Motor neuron (in vitro differentiated cells): ENCODE data around the gene EYS. TPM values are rescaled to one million over a fixed set of nuclear protein-coding genes. Genes with fewer than 3 reads are reported as not detected.
"Not testable (repeated sequence)": the region's sequence is repeated elsewhere in the genome, so short reads cannot be mapped to it uniquely, and the experiment has no call there.

ENCODE experiments used
- ATAC-seq, 8 experiments: fragments of 200-7000 bp; cut with Tn5 transposase; replicated peaks in 6 of 8; 2 replicates each; pipeline ENCODE4 v1.8.0; 2021; ENCODE audit warnings: mild to moderate bottlenecking in 8 of 8, moderate library complexity in 8 of 8
- H3K27ac ChIP-seq, 2 donors: fragments of 250-450 bp; sonication (Bioruptor Pico); 2 replicates each; pipeline ENCODE4 v1.9.0; 2021; ENCODE audit warnings: antibody characterized with exemption in 2 of 2, mild to moderate bottlenecking in 2 of 2, moderate library complexity in 1 of 2
- H3K4me1 ChIP-seq, 2 donors: fragments of 250-450 bp; sonication (Bioruptor Pico); replicated peaks in 1 of 2; 2 replicates each; pipeline ENCODE4 v1.6.1; 2021; ENCODE audit warnings: antibody characterized with exemption in 2 of 2, mild to moderate bottlenecking in 2 of 2, moderate library complexity in 1 of 2
- H3K4me3 ChIP-seq, 5 donors: fragments of 250-450 bp; sonication (Bioruptor Pico); 2 replicates each; pipeline ENCODE4 v1.9.0; 2021; ENCODE audit warnings: antibody characterized with exemption in 5 of 5, mild to moderate bottlenecking in 5 of 5, moderate library complexity in 4 of 5
- WGBS, 10 experiments: fragments of 450-650 bp; shearing (Covaris generic); methylation state at CpG; one replicate each; pipeline ENCODE4 v1.0.0; 2022; 5-methylcytosine and 5-hydroxymethylcytosine counted together
- in situ Hi-C, 9 experiments: fragments of 400-800 bp; cut with MboI; loops; one replicate each; pipeline ENCODE4 v1.15.0; 2021; ENCODE audit warnings: low sequenced_read_pairs in 9 of 9, low pct_unique_long_range_greater_than_20kb in 2 of 9; ENCODE audit not compliant: unreplicated experiment in 9 of 9
- total RNA-seq, 8 experiments: library from RNA; unstranded; fragments of 300-600 nt; gene quantifications; 2 replicates each; pipeline versions ENCODE4 v1.2.3 to v1.2.4, GENCODE V29; 2022

Gene EYS
- total RNA-seq, 8 experiments from 2014 or later, result 0.71 to 3.7 (median 1.2) TPM

DNA sequence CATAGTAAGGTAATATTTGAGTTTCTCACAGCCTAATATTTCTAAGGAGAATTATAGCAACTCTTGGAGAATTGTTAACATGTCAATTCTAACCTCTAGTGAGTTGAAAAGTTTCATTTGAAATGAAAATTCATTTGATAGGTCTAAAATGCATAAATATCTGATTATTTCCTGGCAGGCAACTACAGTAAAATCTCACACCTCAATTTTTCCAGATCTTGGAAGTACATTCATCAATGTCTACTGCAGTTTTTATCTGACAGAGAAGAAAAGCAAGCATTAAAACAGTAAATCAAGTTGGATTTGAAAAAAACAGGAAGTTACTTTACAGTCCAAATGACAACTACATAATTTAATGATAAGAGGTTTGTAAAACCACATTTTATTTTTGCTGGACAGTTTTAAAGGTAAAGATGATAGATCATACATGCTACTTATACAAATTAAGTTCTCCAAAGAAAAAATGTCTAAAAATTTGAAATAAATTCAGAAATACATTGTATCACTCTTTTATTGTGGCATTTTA is 631.3 kb downstream of the EYS start:
- in situ Hi-C loops, result no loop called here
- no peak for ATAC-seq
- no peak overlapping the region for H3K4me3 ChIP-seq
- no peaks in the 10 kb centered on the region for H3K4me1 ChIP-seq
- H3K27ac ChIP-seq, result no peak overlapping the region

DNA sequence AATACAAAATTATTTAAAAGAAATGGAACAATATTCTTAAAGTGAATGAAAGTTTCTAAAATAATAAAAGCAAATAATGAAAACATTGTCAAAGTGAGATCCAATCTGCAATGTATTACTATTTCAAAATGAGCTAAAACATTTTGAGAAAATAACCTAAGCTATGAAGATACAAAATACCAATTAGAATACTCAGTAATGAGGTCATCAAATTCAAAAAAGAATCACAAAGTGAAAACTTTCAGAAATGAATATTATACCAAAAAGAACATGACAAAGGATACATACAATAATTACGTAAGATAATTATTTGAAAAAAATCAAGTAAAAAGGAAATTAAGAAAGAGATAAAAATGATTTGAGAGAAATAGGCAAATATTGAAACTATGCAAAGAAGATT is 634.5 kb downstream of the EYS start:
- ATAC-seq, result no peak
- no peak overlapping the region for H3K27ac ChIP-seq
- 17 to 100% (median 97%) methylated on average over 1 of the region's 1 CpG for WGBS, 10 experiments
- H3K4me3 ChIP-seq, result no peak overlapping the region
- no peaks in the 10 kb centered on the region for H3K4me1 ChIP-seq
- in situ Hi-C loops, result no loop called here

DNA sequence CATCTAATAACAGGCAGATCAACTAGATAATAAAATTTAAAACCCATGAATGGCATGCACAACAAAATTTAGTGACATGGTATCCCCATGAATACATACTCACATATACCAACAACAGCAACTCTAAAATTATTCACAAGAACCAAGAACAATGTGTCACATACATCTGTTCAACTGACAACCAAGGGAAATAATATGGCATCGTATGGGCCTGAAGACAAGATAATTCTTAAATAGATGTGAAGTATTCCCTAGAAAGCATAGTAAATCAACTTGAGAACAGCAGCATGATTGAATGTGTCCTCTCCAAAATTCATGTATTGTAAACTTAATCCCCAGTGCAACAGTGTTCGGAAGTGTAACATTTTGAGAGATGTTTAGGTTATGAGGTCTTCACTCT is 635.5 kb downstream of the EYS start:
- no peak for ATAC-seq
- H3K4me1 ChIP-seq, result no peaks in the 10 kb centered on the region
- WGBS, 10 experiments, result 6 to 100% (median 57%) methylated on average over 1 to 2 of the region's 2 CpGs; no CpG with 5 or more reads in 3 of the 10 experiments
- in situ Hi-C loops, result no loop called here
- H3K4me3 ChIP-seq, result no peak overlapping the region
- no peak overlapping the region for H3K27ac ChIP-seq

DNA sequence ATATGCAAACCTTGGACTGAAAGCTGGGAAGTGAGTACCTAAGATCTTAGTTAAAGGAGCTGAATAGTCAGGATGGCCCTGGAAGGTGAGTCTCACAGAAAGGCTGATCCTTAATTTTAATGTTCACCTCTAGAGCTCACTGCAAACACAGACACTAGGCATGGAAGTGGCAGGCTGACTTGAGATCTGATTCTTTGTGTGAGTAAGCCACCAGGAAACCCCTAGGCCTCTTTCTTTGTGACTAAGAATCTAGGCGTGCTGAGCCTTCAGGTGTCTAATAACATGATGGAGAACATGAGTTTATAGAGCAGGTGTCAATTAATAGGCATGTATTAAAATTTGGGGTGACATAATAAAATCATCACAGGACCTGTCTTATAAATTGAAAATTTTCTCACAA is 642.2 kb downstream of the EYS start:
- Histone ChIP-seq H3K27ac (no peak overlapping the region), H3K4me1 (no peaks in the 10 kb centered on the region), H3K4me3 (no peak overlapping the region)
- WGBS, 10 experiments, result 0 to 86% (median 60%) methylated on average over 1 of the region's 1 CpG; no CpG with 5 or more reads in 3 of the 10 experiments
- in situ Hi-C loops, result no loop called here
- ATAC-seq, result no peak

DNA sequence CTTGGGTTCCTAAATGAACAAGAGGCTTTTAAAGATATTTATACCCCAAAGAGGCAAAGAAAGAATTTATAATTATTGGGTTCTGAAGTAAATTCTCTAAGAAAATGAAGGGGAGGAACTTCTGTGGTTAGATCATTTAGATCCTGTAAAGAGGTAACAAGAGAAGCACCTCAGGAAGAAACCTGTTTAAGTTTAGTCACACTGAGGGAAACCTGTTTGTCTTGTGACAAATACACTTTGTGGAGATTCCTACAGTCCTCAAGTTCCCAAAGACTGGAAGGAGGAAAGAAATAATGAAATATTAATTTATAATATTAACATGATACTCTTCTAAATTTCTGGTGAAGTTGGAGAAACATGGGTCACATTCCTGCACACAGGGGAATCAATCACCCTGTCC is 647.5 kb downstream of the EYS start:
- no peak for ATAC-seq
- in situ Hi-C loops, result no loop called here
- H3K4me3 ChIP-seq, result no peak overlapping the region
- H3K27ac ChIP-seq, result no peak overlapping the region
- no peaks in the 10 kb centered on the region for H3K4me1 ChIP-seq

DNA sequence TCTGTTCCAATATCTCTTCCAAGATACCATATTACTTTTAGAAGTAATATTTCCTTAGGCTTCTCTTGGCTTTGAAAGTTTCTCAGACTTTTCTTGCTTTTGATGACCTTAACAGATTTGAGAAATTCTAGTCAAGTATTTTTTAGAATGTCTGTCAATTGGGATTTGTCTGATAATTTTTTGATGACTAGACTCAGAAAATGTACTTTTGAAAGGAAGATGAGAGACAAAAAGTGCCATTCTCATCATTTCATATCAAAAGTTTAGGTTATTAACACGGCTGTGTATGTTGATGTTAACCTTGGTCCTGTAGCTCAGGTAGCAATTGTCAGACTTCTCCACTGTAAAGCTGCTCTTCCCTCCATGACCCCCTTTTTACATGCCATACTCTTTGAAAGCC is 651.5 kb downstream of the EYS start:
- ATAC-seq, result no peak
- no peak overlapping the region for H3K27ac ChIP-seq
- in situ Hi-C loops, result no loop called here
- H3K4me1 ChIP-seq, result no peaks in the 10 kb centered on the region
- 0 to 100% (median 59%) methylated on average over 1 of the region's 1 CpG for WGBS, 10 experiments
- no peak overlapping the region for H3K4me3 ChIP-seq

DNA sequence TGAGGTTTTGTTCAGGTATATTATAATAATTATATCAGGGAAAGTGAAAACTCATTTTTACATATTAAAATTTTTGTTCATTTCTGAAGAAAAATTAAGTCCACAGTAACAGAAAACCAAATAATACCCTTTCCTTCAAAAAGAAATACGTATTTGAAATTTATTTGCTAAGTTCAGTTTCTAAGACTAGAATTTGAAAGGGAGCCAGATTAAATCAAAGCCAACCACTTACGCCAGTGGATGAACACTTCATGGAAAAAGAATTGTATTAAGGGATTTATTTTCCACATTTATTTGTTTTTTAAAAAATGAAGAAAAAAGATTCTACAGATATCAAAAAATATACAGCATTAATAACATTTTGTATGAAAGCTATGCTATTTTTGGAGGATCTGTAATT is 654.4 kb downstream of the EYS start:
- no peak overlapping the region for H3K4me3 ChIP-seq
- no peaks in the 10 kb centered on the region for H3K4me1 ChIP-seq
- H3K27ac ChIP-seq, result no peak overlapping the region
- WGBS, 10 experiments, result 0 to 100% (median 63%) methylated on average over 2 of the region's 2 CpGs
- in situ Hi-C loops, result no loop called here
- no peak for ATAC-seq

DNA sequence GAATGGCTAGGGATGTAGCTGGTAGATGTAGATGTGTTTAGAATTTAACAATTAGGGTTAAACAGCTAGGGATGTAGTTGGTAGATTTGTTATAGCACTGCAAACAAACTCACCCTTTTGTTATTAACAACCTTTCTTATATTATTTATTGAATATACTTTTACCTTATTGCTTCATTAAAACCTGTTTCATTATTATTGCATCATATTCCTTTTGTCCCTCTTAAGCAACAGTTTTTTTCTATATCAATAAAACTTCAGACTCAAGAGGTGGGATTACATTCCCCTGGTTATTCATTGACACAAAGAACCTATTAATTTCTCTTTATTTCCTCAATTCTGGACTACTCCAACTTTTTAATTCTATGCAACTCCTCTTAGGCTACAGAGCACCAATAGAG is 661.2 kb downstream of the EYS start:
- in situ Hi-C loops, result no loop called here
- ATAC-seq, result no peak
- Histone ChIP-seq H3K4me3 (no peak overlapping the region), H3K27ac (no peak overlapping the region), H3K4me1 (no peaks in the 10 kb centered on the region)

DNA sequence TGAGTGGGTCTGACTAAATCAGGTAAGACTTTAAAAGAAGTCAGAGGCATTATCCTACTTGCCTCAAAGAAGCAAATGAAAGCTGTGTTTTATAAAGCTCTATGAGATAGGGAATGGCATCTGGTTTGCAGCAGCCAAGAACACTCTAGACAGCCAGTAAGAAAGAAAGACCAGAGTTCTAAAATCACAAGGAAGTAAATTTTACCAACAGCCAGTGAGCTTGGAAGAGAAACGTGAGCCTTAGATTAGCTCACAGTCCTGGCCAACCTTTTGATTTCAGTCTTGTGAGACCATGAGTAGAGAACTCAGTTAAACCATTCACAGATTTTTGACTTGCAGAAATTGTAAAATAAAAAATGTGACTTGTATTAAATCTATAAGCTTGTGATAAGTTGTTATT is 693.0 kb downstream of the EYS start:
- no peak overlapping the region for H3K27ac ChIP-seq
- 0 to 100% (median 0%) methylated on average over 1 of the region's 1 CpG; no CpG with 5 or more reads in 5 of the 10 experiments for WGBS, 10 experiments
- H3K4me1 ChIP-seq, result no peaks in the 10 kb centered on the region
- no peak for ATAC-seq
- in situ Hi-C loops, result no loop called here
- no peak overlapping the region for H3K4me3 ChIP-seq

DNA sequence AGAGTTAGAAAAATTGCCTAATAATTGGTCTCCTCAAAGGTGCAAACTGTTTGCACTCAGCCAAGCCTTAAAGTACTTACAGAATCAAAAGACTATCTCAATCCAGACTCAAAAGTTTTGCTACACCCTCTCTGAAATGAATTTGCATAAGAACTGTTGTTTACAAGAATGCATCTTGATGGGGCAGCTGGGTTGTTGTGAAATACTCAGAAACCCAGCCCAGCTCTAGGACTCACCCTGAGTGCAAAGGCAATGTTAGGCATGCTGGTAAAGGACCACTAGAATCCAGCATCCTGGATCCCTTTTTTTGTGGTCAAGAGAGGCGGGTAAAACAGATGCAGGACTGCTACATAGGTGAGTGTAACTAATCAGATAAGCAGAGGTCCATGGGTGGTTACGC is 700.2 kb downstream of the EYS start:
- 0 to 100% (median 66%) methylated on average over 1 to 2 of the region's 2 CpGs; no CpG with 5 or more reads in 2 of the 10 experiments for WGBS, 10 experiments
- ATAC-seq, result no peak
- no peak overlapping the region for H3K4me3 ChIP-seq

DNA sequence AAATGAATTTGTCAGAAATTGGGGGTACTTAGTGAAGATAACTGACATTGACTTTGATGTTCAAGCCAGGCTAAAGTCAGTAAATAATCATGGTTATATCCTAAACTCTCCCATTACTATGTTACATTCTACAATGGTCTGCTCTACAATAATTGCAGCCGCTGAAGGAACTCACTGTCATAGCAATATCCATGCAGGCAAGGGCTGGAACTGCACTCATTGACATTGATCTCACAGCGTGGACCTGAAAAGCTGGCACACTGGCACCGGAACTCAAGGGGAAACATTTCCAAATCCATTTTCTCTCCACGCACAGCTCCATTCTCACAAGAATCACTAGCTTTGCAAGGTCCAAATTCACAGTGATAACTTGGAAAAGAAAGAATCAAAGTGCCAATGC is 702.7 kb downstream of the EYS start:
- H3K27ac ChIP-seq, result no peak overlapping the region
- ATAC-seq, result no peak
- 0 to 95% (median 60%) methylated on average over 1 to 4 of the region's 4 CpGs; no CpG with 5 or more reads in 3 of the 10 experiments for WGBS, 10 experiments
- H3K4me3 ChIP-seq, result no peak overlapping the region
- in situ Hi-C loops, result no loop called here
- no peaks in the 10 kb centered on the region for H3K4me1 ChIP-seq

More for the DNA sequence above, 700.2 kb downstream of the EYS start:
- in situ Hi-C loops, result no loop called here
- no peak overlapping the region for H3K27ac ChIP-seq
- H3K4me1 ChIP-seq, result no peaks in the 10 kb centered on the region

DNA sequence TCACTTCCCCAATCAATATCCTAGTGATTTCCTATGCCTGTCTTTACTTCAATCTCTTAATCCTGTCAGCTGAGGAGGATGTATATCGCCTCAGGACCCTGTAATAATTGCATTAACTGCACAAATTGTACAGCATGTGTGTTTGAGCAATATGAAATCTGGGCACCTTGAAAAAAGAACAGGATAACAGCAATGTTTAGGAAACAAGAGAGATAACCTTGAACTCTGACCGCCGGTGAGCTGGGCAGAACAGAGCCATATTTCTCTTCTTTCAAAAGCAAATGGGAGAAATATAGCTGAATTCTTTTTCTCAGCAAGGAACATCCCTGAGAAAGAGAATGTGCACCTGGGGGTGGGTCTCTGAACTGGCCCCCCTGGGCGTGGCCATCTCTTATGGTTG is 704.1 kb downstream of the EYS start:
- H3K4me1 ChIP-seq, ATAC-seq, in situ Hi-C loops, H3K4me3 ChIP-seq, H3K27ac ChIP-seq: not testable (repeated sequence)
- WGBS, 10 experiments, result 80 to 100% methylated on average over 2 to 3 of the region's 4 CpGs; no CpG with 5 or more reads in 8 of the 10 experiments

DNA sequence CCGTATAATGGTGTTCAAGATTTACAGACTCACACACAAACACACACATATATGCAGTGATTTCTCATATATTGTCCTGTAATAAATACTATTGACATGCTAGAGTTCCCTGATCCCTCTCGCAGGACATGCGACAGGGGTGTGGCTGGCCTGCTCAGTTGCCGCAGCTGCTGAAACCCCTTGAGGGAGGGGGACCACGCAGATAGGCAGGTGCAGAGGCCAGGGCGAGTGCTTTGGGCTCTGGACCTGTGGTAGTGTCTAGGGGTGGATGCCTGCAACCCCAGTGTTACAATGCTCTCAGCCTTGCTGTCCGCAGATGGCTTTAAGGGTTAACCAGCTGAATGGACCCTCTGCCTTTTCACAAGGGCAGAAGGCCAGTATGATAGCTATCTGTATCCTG is 706.2 kb downstream of the EYS start:
- 7 to 100% (median 96%) methylated on average over 1 to 4 of the region's 7 CpGs; no CpG with 5 or more reads in 7 of the 10 experiments for WGBS, 10 experiments
- ATAC-seq, result no peak
- H3K4me3 ChIP-seq, result no peak overlapping the region
- no peak overlapping the region for H3K27ac ChIP-seq
- H3K4me1 ChIP-seq, result peaks cover 0 to 10% of the 10 kb centered on the region in 2 donors
- in situ Hi-C loops, result no loop called here

DNA sequence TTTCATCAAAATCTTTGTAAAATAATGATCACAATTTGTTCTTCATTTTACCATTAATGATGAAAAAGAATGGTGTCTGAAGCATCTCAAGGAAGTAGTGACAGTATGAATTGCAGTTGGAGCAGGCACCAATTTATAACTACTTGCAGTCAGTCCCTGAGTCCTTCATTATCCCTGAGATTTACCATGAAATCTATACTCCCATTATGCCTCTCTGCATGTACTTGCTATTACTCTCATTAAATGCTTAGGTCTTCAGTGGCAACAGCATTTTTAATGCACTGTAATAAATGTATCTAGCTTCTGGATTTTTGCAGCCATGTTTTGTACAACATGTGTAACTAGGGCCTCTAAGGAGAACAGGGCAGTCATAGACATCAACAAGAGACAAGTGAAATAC is 708.8 kb downstream of the EYS start:
- H3K27ac ChIP-seq, result no peak overlapping the region
- in situ Hi-C loops, result no loop called here

More for the DNA sequence above, 708.8 kb downstream of the EYS start:
- peak in 4 of 8 experiments; percentile 31 to 84 (median 44) for ATAC-seq
- Histone ChIP-seq H3K4me3 (no peak overlapping the region), H3K4me1 (peaks cover 0 to 10% of the 10 kb centered on the region in 2 donors)
